ENCODE data around the gene ILKAP.

DNA sequence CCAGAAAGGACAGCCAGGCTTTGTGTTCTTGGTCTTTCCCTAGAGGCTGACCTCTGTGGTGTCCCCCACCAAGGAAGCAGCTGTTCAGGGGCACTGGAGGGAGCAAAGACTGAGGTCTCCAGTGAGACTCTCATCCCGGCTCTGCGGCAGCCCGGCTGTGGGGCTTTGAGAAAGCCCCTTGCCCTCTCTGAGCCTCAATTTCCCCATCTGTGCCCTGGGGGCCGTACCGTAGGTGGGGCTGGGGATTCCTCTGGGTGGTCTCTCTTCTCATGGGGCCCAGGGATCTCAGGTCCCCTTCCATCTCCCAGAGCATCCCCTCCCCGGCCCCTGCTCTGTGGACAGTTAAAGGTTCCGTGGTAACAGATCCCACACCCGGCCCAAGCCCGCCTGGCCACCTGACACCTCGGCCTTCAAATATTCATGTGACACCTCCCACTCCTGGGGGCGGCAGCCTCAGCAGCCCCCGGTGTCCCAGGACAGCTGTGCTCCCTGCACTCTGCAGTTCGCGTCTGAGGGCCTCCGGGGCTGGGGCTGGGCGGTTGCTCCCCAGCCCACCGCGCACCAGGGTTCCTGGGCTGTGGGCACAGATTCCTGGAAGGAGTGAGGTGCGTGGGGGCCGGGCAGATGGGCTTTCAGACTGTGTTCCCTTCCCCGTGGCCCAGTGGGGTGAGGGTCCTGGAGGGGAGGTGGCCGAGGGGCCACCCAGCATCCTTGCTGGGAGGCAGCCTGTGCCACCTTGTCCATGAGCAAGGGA, 80.1 kb downstream of the ILKAP start:
- TF ChIP-seq, protein P1, sequence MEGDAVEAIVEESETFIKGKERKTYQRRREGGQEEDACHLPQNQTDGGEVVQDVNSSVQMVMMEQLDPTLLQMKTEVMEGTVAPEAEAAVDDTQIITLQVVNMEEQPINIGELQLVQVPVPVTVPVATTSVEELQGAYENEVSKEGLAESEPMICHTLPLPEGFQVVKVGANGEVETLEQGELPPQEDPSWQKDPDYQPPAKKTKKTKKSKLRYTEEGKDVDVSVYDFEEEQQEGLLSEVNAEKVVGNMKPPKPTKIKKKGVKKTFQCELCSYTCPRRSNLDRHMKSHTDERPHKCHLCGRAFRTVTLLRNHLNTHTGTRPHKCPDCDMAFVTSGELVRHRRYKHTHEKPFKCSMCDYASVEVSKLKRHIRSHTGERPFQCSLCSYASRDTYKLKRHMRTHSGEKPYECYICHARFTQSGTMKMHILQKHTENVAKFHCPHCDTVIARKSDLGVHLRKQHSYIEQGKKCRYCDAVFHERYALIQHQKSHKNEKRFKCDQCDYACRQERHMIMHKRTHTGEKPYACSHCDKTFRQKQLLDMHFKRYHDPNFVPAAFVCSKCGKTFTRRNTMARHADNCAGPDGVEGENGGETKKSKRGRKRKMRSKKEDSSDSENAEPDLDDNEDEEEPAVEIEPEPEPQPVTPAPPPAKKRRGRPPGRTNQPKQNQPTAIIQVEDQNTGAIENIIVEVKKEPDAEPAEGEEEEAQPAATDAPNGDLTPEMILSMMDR (IDR thresholded peaks at IDR 0.05; ENCODE audit: insufficient read depth, low read length, poor library complexity, severe bottlenecking) = no peak
- no peak for TF ChIP-seq EZH2phosphoT487 (conservative IDR thresholded peaks at IDR 0.05; ENCODE audit: low read length)

Data from SU-DHL-6 (cell line).